ENCODE measurements around the gene COL27A1.

COL27A1 gene

GRCh38 chr9:114196979-114197622 lies 41.8 kb downstream of the COL27A1 start:
- Histone ChIP-seq H3K4me1 (ENCODE audit: control insufficient read depth, insufficient read depth, low read length) (no peaks in the 10 kb centered on the region), H3K4me3 (ENCODE audit: low read depth, low read length) (no peak overlapping the region)

GRCh38 chr9:114198249-114199040 lies 43.1 kb downstream of the COL27A1 start:
- Histone ChIP-seq H3K36me3 (ENCODE audit: control insufficient read depth in 2 of 2, insufficient read depth in 1 of 2, low read length in 2 of 2) (no peaks in the 10 kb centered on the region), H3K27ac (ENCODE audit: extremely low read depth, low read depth, low read length) (no peak overlapping the region), H3K9me3 (ENCODE audit: control insufficient read depth, insufficient read depth, low read depth, low read length) (no peaks in the 10 kb centered on the region), H3K4me1 (ENCODE audit: control insufficient read depth, insufficient read depth, low read length) (no peaks in the 10 kb centered on the region), H3K4me3 (ENCODE audit: low read depth, low read length) (no peak overlapping the region)
- CTCF ChIA-PET = interaction anchor here (0.5 to 1.1 kb wide), 2 partner anchors 91 to 142 kb away, joined by 3 read pairs; no protein-coding TSS in a partner anchor
- POLR2A ChIA-PET = no interaction called here
- no peak for TF ChIP-seq HIC1 (tag by site-specific recombination; IDR thresholded peaks at IDR 0.05)
- 0 out of 2 replicates have a peak, but pooled peaks have one; percentile 21 for TF ChIP-seq ZNF664 (tag by site-specific recombination; IDR thresholded peaks at IDR 0.05)

More at GRCh38 chr9:114196979-114197622, 41.8 kb downstream of the COL27A1 start:
- Histone ChIP-seq H3K36me3 (ENCODE audit: control insufficient read depth in 2 of 2, insufficient read depth in 1 of 2, low read length in 2 of 2) (no peaks in the 10 kb centered on the region), H3K27ac (ENCODE audit: extremely low read depth, low read depth, low read length) (no peak overlapping the region), H3K9me3 (ENCODE audit: control insufficient read depth, insufficient read depth, low read depth, low read length) (no peaks in the 10 kb centered on the region)
- ChIA-PET POLR2A (no interaction called here), CTCF (interaction anchor here (0.5 kb wide), 1 partner anchor 87 kb away, joined by 3 read pairs; no protein-coding TSS in a partner anchor)
- TF ChIP-seq ZIC2 (tag by site-specific recombination; IDR thresholded peaks at IDR 0.05) (peak; percentile 89), ZNF274 (IDR thresholded peaks at IDR 0.05; ENCODE audit: low read length) (no peak), ZNF274 (tag by site-specific recombination; IDR thresholded peaks at IDR 0.05; ENCODE audit: borderline replicate concordance) (no peak), ZNF280D (tag by site-specific recombination; IDR thresholded peaks at IDR 0.05) (no peak)

GRCh38 chr9:114200721-114201300 lies 45.5 kb downstream of the COL27A1 start:
- Histone ChIP-seq H3K4me3 (ENCODE audit: low read depth, low read length) (no peak overlapping the region), H3K27ac (ENCODE audit: extremely low read depth, low read depth, low read length) (no peak overlapping the region), H3K4me1 (ENCODE audit: control insufficient read depth, insufficient read depth, low read length) (no peaks in the 10 kb centered on the region), H3K9me3 (ENCODE audit: control insufficient read depth, insufficient read depth, low read depth, low read length) (no peaks in the 10 kb centered on the region), H3K36me3 (ENCODE audit: control insufficient read depth in 2 of 2, insufficient read depth in 1 of 2, low read length in 2 of 2) (no peaks in the 10 kb centered on the region)
- TF ChIP-seq ZSCAN16 (tag by site-specific recombination; IDR thresholded peaks at IDR 0.05) (no peak), ZNF19 (tag by site-specific recombination; IDR thresholded peaks at IDR 0.05; ENCODE audit: low read depth) (no peak), ZNF692 (tag by site-specific recombination; IDR thresholded peaks at IDR 0.05) (no peak), ZSCAN30 (tag by site-specific recombination; IDR thresholded peaks at IDR 0.05) (no peak), ZNF558 (tag by site-specific recombination; IDR thresholded peaks at IDR 0.05) (no peak)
- POLR2A ChIA-PET = no interaction called here
- CTCF ChIA-PET = interaction anchor here (1.9 kb wide), 1 partner anchor 93 kb away, joined by 5 read pairs; no protein-coding TSS in a partner anchor

Data from HEK293 (cell line).